ENCODE measurements around the gene SORBS2. TPM values are rescaled to one million over a fixed set of nuclear protein-coding genes. Genes with fewer than 3 reads are reported as not detected.

SORBS2 gene
- total and polyA plus RNA-seq, 2 donors (not counting 3 experiments of a cell fraction or from before 2014, with no cell fraction given), result 69.8 to 82.5 TPM

DNA sequence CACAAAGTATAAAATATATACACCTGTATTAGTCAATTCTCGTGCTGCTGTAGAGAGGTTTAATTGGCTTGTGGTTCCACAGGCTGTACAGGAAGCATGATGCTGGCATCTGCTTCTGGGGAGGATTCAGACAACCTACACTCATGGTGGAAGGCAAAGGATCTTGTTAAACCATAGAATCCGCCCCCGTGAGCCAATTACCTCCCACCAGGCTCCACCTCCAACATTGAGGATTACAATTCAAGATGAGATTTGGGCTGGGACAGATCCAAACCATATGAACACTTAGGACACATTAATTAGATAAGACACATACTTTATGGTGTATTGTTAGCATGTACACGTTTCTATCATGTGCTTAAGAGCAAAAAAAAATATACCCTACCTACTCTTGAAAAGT lies 22.1 kb upstream of the SORBS2 start:
- Histone ChIP-seq H3K79me2 (ENCODE audit: control insufficient read depth, insufficient read depth, low read length) (no peaks in the 10 kb centered on the region), H3K4me3 (replicated peaks in 1 of 3; ENCODE audit: insufficient read depth in 1 of 3, low read depth in 1 of 3, low read length in 3 of 3) (no peak overlapping the region), H3K27me3 (ENCODE audit: control insufficient read depth in 2 of 2, insufficient read depth in 2 of 2, low read length in 2 of 2) (no peaks in the 10 kb centered on the region), H3K36me3 (ENCODE audit: control insufficient read depth in 2 of 2, extremely low read depth in 1 of 2, insufficient read depth in 2 of 2, low read length in 2 of 2) (no peaks in the 10 kb centered on the region), H3K9me1 (replicated peaks; ENCODE audit: control insufficient read depth, extremely low read depth, insufficient read depth, low read length) (no peaks in the 10 kb centered on the region), H3K4me1 (ENCODE audit: control insufficient read depth, extremely low read depth, insufficient read depth, low read length) (peaks cover 36% of the 10 kb centered on the region), H2AFZ (ENCODE audit: low read depth, low read length) (no peak overlapping the region), H3K9me3 (replicated peaks; ENCODE audit: control insufficient read depth, insufficient read depth, low read length) (no peaks in the 10 kb centered on the region), H4K20me1 (replicated peaks; ENCODE audit: control insufficient read depth, extremely low read depth, insufficient read depth, low read length) (no peaks in the 10 kb centered on the region), H3K9ac (replicated peaks; ENCODE audit: extremely low read depth, insufficient read depth, low read length) (no peak overlapping the region), H3K27ac (ENCODE audit: insufficient read depth, low read depth, low read length) (no peak overlapping the region), H3K4me2 (ENCODE audit: insufficient read depth, low read length) (no peak overlapping the region)
- intact Hi-C loops (cut with micrococcal nuclease), result loop anchor here (10.0 kb wide), 1 partner anchor 629 kb away; the partner anchor contains the start of genes CFAP97 and SNX25
- DNase-seq (ENCODE audit: low read depth, low spot score) (no peak), FAIRE-seq (no peak)
- ChIA-PET CTCF (no interaction called here), POLR2A (no interaction called here)
- no TSS peak for BruUV-seq (replicated peaks)
- TF ChIP-seq POLR2A (IDR thresholded peaks at IDR 0.05; ENCODE audit: low read depth, low read length), result no peak
- no peak for TF ChIP-seq JUN (IDR thresholded peaks at IDR 0.05; ENCODE audit: borderline replicate concordance, insufficient read depth, insufficient read length, low read depth)
- no peak for TF ChIP-seq MYC (IDR thresholded peaks at IDR 0.05; ENCODE audit: low read depth, low read length)
- TF ChIP-seq, protein P1, sequence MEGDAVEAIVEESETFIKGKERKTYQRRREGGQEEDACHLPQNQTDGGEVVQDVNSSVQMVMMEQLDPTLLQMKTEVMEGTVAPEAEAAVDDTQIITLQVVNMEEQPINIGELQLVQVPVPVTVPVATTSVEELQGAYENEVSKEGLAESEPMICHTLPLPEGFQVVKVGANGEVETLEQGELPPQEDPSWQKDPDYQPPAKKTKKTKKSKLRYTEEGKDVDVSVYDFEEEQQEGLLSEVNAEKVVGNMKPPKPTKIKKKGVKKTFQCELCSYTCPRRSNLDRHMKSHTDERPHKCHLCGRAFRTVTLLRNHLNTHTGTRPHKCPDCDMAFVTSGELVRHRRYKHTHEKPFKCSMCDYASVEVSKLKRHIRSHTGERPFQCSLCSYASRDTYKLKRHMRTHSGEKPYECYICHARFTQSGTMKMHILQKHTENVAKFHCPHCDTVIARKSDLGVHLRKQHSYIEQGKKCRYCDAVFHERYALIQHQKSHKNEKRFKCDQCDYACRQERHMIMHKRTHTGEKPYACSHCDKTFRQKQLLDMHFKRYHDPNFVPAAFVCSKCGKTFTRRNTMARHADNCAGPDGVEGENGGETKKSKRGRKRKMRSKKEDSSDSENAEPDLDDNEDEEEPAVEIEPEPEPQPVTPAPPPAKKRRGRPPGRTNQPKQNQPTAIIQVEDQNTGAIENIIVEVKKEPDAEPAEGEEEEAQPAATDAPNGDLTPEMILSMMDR (IDR thresholded peaks at IDR 0.05; ENCODE audit: extremely low read depth in 1 of 2, insufficient read depth in 1 of 2, low read depth in 1 of 2, low read length in 2 of 2), result no peak
- no peak for TF ChIP-seq POLR2AphosphoS5 (IDR thresholded peaks at IDR 0.05; ENCODE audit: insufficient read depth, low read depth, low read length)
- TF ChIP-seq MAX (IDR thresholded peaks at IDR 0.05; ENCODE audit: insufficient read depth, insufficient read length), result no peak
- TF ChIP-seq FOS (IDR thresholded peaks at IDR 0.05; ENCODE audit: borderline replicate concordance, insufficient read depth, low read length), result no peak
- no peak for TF ChIP-seq GATA2 (IDR thresholded peaks at IDR 0.05; ENCODE audit: insufficient read depth, insufficient read length, low read depth, low read length)
- TF ChIP-seq EZH2 (IDR thresholded peaks at IDR 0.05; ENCODE audit: borderline replicate concordance, low read depth, low read length, severe bottlenecking), result no peak
- dilution Hi-C loops (cut with MboI; ENCODE audit: extremely low pct_ligation_motif_present, low sequenced_read_pairs), result no loop called here

Data from endothelial cell of umbilical vein (primary cell).